GM19238 (cell line): ENCODE measurements around the gene RRM2.
"Not testable (repeated sequence)": the region's sequence is repeated elsewhere in the genome, so short reads cannot be mapped to it uniquely, and the experiment has no call there.

Source experiments
- DNase-seq: peaks from one replicate; pipeline ENCODE4 v3.0.0; 2011; ENCODE audit warnings: low spot score; ENCODE audit not compliant: insufficient read length

Gene RRM2

DNA sequence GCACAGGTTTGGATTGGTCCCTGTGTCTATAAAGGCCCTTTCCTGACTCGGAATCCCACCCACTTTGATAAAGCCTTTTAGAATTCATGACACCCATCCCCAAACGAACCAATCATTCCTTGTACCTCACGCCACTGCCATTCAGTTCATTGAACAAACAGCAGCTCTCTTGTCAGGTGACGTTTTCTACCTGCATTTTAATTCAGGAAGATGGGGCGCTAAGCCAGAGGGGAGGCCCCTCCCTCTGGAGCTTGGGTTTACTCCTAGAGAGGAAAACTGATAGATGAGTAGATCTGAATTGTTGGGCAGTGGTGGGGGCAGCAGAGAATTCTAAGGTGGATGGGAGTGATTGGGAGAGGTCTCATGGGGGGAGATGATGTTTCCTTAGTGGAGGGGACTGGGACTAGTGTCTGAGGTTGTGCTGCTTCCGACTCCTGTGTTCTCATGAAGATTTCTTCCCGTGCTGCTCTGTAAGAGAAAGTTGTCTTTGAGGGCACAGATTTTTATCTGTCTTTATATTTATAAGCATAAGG, 9.6 kb downstream of the RRM2 start:
- DNase-seq = no peak

DNA sequence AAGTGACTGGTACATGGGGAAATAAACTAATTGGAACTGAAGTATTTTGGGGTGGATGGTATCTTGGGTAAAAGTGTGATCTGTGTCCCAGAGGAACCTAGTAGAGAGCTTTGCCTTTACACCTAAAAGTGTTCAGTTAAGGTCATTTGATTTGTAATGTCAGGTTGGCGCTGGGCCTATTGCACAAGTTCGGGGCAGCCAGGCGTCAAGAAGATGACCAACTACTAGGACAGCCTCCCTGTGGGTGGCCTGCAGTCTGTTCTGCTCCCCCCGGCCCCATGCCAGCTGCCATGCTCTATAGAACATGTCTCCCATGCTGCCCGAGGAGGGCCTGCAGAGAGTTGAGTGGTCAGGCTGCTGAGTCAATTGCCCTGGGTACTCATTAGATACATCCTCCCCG, 10.1 kb downstream of the RRM2 start:
- no peak for DNase-seq

GRCh38 chr2:10132996-10133647, 10.6 kb downstream of the RRM2 start:
- no peak for DNase-seq

- no peak for DNase-seq
These were observed 13.0 kb downstream of the RRM2 start for GRCh38 chr2:10135296-10136089.

DNA sequence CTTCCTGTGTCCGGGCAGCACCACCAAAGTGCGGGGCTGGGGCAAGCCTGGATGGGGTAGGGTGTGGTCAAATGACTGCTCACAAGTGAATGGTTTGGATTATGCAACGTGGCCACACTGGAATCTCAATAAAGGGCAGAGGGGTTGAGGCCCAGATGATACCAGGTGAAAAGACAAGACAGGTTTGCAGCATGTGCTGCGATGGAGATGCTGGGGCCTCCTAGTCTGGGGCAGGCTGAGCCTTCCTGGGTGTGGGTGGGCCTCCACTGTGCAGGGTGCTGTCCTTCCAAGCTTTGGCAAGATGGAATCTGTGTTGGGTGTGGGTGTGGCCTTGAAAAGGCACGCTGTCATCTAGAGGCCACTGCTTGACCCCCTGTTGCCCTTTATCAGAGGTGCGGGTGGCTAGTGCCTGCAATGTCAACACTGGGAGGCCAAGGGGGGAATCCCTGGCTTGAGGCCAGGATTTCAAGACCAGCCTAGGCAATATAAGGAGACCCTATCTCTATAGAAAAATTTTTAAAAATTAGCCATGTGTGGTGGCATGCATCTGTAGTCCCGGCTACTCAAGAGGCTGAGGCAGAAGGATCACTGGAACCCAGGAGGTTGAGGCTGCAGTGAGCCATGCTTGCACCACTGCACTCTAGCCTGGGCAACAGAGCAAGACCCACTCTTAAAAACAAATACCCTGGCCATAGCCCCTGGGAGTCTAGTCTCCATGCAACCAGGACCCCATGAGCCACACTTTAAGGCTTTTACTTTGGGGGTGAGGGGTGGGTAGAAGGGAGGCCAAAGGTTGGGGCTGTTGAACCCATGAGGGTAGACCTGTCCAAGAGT, 13.8 kb downstream of the RRM2 start:
- DNase-seq = no peak

DNA sequence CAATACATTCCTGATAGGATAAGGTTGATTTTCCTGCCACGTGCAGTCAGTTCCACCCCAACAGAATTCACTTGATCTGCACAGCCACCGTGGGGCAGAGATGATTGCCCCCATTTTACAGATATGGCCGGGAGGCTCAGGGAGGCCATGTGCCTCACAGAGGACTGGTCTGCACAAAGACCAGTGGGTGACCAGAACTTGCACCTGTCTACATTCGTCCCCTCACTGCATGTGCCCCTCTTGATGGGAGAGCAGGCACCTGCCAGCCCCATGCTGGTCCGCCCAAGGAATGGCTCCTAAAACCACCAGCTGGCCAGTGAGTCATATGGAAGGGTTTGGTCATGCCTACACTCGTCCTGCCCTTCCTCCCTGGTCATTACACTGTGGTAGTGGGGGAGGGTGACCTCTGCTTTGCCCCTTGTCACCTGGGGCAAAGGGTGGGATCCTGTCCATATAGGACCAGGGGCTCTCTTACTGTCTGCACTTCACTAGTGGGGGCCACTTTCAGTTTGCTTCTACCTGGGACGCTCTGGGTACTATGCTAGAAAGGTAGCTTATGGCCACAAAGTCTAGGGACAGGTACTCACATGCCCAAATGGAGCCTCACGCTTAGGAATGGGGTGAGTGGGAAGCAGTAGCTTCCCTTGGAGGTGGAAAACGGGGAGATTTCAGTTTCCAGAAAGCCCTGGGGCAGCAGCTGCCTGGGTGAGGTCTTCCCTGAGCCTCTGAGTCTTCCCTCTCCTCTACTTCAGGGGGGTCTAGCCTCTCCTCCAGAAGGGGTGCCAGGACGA, 14.7 kb downstream of the RRM2 start:
- no peak for DNase-seq

DNA sequence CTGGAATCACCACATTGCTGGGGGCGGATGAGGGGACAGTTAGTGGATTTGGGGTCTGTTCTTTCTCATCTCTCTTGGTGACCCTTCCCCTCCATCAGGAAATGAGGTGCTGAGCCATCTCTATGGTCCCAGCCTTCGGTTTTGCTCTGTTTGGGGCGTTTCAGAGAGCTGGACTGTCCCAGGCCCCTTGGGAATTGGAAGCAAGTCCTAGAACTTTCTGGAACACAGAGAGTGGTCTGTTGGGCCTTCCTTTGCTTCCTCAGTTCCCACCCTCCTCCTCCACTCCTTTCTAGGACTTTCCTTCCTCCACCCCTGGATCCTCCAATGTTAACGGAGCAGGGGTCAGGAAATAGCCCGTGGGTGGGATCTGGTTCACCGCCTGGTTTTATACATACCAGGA, 17.0 kb downstream of the RRM2 start:
- no peak for DNase-seq

GRCh38 chr2:10140841-10141610, 18.5 kb downstream of the RRM2 start:
- no peak for DNase-seq

DNA sequence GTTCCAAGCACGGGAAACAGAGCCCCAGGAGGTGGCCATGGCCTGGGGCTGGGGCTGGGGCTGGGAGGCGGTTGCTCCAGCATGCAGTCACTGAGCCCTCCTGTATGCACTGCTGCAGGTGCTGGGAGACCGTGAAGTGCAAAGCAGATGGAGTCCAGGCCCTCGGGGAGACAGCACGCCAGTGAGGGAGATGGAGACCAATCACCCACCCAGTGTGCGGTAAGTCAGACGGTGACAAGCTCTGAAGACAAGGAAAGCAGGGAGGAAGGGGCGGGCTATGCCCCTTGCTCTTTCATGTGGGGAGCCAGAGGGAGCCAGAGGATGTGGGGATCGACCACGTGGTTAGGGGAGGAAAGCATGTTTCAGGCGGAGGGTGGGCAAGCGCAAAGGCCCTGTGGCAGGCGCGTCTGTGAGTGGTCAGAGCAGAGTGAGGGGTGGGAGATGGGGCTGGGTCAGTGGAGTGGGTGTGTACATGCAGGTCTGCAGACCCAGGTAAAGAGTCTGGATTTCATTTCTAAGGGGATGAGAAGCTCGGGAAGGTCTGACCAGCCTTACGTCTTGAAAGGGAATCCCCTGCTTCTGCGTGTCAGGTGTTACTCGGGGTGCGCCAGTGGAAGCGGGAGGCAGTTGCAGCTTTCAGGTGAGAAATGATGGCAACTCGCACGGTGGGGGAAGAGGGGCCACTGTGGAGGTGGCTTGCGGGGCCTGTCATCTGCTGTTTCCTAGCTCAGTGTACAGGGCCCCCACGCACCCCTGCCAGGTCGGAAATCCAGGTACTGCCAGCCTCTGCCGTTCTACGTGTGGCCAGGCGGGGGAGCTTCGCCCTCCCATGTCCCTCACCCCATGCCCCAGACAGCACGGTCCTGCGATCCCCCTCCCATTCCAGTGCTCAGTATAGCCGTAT, 19.4 kb downstream of the RRM2 start:
- no peak for DNase-seq

DNA sequence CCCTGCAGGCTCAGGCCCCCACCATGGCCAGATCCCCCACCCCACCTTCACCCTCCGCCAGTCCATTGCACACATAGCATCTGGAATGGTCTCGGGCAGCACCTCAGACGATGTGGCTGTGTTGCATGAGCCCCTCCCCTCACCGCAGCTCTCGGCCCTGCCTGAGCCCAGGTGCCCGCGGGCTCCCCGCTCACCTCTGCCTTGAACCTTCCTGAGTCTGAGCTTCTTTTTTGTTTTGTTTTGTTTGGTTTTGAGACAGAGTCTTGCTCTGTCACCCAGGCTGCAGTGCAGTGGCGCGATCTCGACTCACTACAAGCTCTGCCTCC, 20.1 kb downstream of the RRM2 start:
- no peak for DNase-seq

DNA sequence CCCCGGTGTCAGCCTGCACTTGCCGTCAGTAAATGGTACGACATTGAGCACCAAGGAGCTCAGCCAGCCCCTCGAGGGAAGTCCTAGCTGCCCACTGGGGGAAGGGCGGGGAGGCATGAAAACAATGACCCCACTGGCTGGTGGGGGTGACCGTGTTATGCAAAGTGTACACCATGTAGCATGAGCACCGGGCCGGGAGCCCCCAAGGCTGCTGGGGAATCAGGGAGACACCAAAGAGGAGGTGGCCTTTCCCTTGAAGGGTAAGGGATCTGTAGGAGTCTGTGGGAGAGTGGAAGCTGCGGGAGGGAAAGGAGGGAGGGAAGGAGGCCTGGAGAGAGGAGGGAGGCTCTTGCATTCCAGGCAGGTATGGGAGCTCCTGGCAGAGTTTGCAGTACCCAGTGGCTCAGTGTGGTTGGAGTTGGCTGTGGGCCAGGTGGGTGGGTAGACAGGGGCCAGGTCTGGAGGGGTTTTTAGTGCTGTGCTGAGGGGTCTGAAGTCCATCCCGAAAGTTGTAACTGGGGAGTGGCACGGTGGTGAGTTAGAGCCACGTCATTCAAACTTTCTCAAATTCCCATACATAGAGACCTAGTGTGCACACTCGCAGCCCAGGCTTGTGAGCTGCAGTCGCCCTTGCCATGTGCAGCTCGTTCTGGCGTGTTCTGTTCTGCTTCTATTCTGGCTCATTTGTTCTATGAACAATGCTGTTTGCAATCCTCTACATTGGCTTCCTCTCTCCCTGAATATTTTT, 22.4 kb downstream of the RRM2 start:
- DNase-seq = no peak

DNA sequence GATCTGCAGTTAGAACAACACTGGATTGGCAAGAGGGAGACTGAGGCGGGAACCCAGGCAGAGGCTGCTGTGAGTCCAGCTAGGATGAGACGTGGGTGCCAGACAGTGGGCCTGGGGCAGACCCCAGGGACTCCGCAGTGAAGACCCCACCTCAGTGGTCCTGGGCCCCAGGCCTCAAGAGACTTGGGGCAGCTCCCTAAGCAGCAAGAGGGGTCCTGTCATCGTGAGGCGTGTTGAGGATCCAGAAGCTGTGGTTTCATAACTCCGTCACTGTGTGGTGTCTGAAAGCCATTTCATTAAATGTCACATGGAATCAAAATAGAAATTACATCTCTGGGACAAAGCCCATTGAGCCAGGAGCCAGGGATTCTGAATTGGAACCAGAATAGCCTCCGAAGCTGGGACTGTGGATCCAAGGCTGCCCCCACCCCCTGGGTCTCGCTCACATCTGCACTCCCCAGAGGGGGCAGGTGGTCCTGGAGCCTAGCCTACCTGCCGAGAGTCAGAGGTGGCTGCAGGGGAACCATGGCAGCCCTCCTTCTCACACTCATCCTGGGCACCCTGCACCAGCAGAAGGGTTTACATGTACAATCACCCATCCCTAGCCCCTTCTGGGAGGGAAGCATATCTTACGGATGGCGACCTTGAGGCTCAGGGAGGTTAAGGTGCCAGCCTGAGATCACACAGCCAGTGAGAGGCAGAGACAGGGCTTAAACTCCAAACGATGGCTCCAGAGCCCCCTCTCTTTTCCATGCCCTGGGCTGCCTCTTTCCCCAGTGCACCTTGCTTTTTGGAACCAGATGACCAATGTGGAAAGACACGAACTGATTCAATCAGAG, 23.2 kb downstream of the RRM2 start:
- no peak for DNase-seq

DNA sequence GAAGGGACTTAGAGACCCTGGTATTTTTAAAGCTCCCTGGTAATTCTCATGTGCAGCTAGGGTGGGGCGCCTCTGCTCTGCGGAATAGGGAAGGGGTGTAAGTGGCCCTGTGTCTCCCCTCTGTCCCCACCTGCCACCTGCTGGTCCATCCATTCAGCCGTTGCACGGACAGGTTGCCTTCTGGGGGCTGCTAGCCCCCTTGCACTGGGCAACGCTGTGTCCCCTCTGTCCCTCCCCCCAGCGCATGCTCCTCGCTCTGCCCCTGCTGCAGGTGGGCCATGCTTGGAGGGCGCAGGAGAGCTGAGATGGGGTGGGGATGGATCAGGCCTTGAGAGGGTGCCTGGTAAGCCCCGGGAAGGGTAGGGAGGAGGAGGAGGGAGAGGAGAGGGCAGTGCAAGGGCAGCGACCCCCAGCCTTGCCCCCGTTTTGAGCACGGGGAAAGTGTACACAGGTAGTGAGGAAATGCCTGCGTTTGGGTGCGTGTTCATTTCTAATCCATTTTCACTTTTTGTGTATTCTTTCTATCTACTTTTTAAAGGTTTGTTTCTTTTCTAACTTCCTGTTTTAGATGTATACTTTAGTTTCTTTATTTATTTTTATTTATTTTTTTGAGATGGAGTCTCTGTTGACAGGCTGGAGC, 23.9 kb downstream of the RRM2 start:
- DNase-seq = no peak

DNA sequence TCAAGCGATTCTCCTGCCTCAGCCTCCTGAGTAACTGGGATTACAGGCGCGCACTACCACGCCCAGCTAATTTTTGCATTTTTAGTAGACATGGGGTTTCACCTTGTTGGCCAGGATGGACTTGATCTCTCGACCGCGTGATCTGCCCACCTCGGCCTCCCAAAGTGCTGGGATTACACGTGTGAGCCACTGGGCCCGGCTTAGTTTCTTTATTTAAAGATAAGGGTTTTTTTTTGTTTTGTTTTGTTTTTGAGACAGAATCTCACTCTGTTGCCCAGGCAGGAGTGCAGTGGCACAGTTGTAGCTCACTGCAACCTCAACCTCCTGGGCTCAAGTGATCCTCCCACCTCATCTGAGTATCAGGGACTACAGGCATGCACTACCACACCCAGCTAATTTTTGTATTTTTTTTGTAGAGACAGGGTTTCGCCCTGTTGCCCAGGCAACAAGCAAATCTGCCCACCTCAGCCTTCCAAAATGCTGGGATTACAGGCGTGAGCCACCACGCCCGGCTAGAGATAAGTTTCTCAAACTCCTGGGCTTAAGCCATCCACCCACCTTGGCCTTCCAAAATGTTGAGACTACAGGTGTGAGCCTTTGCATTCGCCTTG, 24.6 kb downstream of the RRM2 start:
- not testable (repeated sequence) for DNase-seq

DNA sequence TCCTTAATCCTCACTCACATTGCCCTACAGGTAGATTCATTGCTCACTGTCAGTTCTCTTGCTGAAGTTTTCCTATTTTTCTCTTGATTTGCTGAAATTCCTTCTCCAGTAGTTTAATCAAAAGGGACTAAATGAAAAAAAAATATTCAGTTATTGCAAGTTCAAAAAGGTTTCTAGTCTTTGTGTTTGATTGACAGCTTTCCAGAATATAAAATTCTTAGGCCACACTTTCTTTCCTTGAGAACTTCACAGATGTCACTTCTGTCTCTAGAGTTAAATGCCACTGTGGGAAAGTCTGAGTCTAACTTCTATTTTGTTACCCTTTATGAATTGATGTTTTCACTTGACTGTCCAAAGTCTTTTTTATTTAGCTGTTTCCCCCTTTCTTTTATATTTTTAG, 25.7 kb downstream of the RRM2 start:
- DNase-seq = no peak

DNA sequence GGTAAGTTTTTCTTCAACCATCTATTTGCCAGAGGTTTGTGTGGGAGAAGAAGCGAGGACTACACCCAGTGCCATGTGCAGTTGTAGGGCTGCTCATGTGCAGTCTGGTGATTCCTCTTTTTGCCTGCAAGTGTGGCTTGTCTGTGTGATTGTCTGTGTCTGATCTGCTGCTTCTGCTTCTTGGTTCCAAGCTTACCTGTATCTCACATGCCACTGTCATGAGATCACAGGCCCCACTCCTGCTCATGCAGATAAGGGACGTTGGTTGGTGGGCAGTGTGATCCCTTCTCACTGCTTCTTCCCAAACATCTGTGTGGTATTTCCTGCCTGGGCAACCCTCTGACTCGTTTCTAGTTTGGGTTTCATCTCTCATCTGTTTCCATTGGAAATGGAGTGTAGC, 27.1 kb downstream of the RRM2 start:
- no peak for DNase-seq

- no peak for DNase-seq
These were observed 27.9 kb downstream of the RRM2 start for GRCh38 chr2:10150436-10150835.
